ENCODE data around the gene TRABD2B. TPM values are rescaled to one million over a fixed set of nuclear protein-coding genes. Genes with fewer than 3 reads are reported as not detected.

Gene TRABD2B
- total RNA-seq, 1 donor from 2014 or later, result 0.64 TPM

DNA sequence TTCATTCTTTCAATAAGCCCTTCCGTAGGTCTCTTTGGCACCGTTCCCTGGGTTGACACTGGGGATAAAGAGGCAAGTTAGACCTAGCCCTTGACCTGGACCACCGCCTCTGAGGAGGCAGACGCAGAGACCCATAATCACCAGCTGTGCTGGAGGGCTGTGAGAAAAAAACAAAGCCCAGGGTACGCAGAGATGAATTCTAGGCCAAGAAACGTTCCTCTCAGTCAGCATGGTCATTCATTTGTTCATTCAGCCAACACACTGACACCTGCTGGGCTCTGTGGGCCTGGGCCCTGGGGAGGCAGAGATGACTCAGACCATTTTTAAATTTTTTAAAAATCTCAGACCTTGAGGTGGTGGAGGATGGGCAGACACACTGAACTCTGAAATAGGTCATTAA, 26.3 kb upstream of the TRABD2B start:
- Mint-ChIP-seq H3K27me3 (ENCODE audit: unreplicated experiment) (no peaks in the 10 kb centered on the region), H3K9me3 (ENCODE audit: unreplicated experiment) (no peaks in the 10 kb centered on the region), H3K4me3 (ENCODE audit: unreplicated experiment) (no peak overlapping the region), H3K27ac (ENCODE audit: unreplicated experiment) (no peak overlapping the region), H3K4me1 (ENCODE audit: low read depth, unreplicated experiment) (peaks cover 1% of the 10 kb centered on the region), H3K36me3 (ENCODE audit: unreplicated experiment) (no peaks in the 10 kb centered on the region)
- TF ChIP-seq, protein P1, sequence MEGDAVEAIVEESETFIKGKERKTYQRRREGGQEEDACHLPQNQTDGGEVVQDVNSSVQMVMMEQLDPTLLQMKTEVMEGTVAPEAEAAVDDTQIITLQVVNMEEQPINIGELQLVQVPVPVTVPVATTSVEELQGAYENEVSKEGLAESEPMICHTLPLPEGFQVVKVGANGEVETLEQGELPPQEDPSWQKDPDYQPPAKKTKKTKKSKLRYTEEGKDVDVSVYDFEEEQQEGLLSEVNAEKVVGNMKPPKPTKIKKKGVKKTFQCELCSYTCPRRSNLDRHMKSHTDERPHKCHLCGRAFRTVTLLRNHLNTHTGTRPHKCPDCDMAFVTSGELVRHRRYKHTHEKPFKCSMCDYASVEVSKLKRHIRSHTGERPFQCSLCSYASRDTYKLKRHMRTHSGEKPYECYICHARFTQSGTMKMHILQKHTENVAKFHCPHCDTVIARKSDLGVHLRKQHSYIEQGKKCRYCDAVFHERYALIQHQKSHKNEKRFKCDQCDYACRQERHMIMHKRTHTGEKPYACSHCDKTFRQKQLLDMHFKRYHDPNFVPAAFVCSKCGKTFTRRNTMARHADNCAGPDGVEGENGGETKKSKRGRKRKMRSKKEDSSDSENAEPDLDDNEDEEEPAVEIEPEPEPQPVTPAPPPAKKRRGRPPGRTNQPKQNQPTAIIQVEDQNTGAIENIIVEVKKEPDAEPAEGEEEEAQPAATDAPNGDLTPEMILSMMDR (IDR thresholded peaks at IDR 0.05; ENCODE audit: partially characterized antibody, unreplicated experiment), result no peak
- DNase-seq, result no peak

DNA sequence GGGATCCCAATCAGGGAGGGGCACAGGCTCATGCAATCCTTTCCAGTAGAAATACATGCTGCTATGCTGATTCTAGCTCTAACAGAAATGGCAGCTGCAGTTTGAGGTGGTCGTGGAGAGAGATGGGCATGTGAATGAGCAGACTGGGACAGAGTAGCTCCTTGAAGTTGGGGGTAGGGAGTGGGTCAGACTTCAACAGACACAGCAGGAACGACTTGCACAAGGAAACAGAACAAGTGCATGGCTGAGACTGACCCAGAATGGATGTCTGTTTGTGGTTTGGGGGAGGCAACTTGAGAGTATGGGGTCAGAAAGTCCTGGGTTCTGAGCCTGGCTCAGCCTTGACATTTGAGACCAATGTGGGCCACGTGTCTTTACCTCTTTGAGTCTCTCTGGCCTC, 25.1 kb upstream of the TRABD2B start:
- H3K4me1 Mint-ChIP-seq (ENCODE audit: low read depth, unreplicated experiment), result peaks cover 1% of the 10 kb centered on the region
- no peak overlapping the region for H3K4me3 Mint-ChIP-seq (ENCODE audit: unreplicated experiment)
- H3K9me3 Mint-ChIP-seq (ENCODE audit: unreplicated experiment), result no peaks in the 10 kb centered on the region
- TF ChIP-seq, protein P1 (IDR thresholded peaks at IDR 0.05; ENCODE audit: partially characterized antibody, unreplicated experiment), result no peak
- H3K27ac Mint-ChIP-seq (ENCODE audit: unreplicated experiment), result no peak overlapping the region
- H3K27me3 Mint-ChIP-seq (ENCODE audit: unreplicated experiment), result peaks cover 1% of the 10 kb centered on the region
- DNase-seq, result no peak
- no peaks in the 10 kb centered on the region for H3K36me3 Mint-ChIP-seq (ENCODE audit: unreplicated experiment)

DNA sequence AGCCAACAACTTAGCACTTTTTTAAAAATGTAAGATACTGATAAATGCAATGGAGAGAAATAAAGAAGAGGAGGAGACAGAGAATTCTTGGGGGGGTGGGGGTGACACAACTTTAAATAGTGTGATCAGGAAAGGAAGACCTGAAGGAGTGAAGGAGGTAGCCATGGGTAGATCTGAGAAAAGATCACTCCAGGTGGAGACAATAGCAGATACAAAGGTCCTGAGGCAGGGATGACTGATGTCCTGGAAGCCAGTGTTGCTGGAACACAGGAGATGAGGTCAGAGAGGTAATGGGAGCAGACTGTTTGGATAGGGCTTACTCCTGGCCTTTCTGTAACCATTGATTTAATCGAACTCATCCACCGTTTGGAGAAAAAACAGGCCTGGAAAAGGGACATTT, 24.6 kb upstream of the TRABD2B start:
- DNase-seq, result no peak
- H3K4me1 Mint-ChIP-seq (ENCODE audit: low read depth, unreplicated experiment), result peaks cover 1% of the 10 kb centered on the region
- H3K27ac Mint-ChIP-seq (ENCODE audit: unreplicated experiment), result no peak overlapping the region
- TF ChIP-seq, protein P1 (IDR thresholded peaks at IDR 0.05; ENCODE audit: partially characterized antibody, unreplicated experiment), result no peak
- H3K36me3 Mint-ChIP-seq (ENCODE audit: unreplicated experiment), result no peaks in the 10 kb centered on the region
- H3K9me3 Mint-ChIP-seq (ENCODE audit: unreplicated experiment), result no peaks in the 10 kb centered on the region
- H3K4me3 Mint-ChIP-seq (ENCODE audit: unreplicated experiment), result no peak overlapping the region
- peaks cover 3% of the 10 kb centered on the region for H3K27me3 Mint-ChIP-seq (ENCODE audit: unreplicated experiment)

DNA sequence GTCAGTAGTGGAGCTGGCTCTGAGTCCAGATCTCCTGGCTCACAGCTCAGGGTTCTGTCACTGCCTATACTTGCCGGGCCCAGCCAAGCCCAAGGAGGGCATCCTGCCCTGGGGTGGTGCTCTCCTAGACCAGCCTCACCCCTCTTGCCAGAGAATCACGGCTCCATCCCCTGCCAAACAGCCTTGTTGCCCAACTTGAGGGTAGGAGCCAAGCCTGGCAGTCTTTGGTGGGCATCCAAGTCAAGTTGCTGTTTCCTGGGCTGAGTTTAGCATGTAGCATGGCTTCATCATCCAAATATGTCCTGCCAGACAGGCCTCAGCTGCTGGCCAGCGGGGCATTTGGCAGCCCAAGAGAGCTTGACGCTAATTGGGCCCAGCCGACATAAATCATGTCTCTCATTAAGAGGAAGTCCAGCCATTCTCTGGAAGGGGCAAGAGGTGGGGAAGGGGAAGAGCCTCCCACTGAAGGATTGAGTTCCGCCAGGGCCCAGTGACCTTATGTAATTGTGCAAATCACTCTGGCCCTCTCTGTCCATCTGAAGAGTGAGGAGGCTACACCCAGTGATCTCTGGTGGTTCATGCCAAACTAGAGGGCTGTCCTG, 22.6 kb upstream of the TRABD2B start:
- H3K27me3 Mint-ChIP-seq (ENCODE audit: unreplicated experiment), result peaks cover 3% of the 10 kb centered on the region
- H3K4me3 Mint-ChIP-seq (ENCODE audit: unreplicated experiment), result no peak overlapping the region
- H3K36me3 Mint-ChIP-seq (ENCODE audit: unreplicated experiment), result no peaks in the 10 kb centered on the region
- H3K4me1 Mint-ChIP-seq (ENCODE audit: low read depth, unreplicated experiment), result no peaks in the 10 kb centered on the region
- TF ChIP-seq, protein P1 (IDR thresholded peaks at IDR 0.05; ENCODE audit: partially characterized antibody, unreplicated experiment), result no peak
- no peak for DNase-seq
- H3K9me3 Mint-ChIP-seq (ENCODE audit: unreplicated experiment), result no peaks in the 10 kb centered on the region
- H3K27ac Mint-ChIP-seq (ENCODE audit: unreplicated experiment), result no peak overlapping the region

DNA sequence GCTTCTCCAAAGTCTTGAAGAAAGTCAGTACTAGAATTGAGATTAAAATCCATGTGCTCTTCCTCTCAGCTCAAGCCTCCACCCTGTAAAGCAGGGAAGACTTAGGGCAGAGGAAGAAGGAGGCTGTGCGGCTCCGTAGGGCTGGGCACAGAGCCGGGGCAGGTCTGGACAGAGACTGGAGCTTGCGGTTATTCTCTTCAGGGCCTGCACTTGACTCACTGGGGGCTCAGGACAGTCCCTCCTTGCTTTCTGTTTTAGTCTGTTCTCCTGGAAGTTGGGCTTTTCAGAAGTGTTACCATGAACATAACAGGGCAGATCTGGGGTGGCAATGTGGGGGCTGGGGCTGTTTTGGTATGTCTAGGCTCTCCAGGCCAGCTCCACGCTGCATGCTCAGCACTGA, 21.6 kb upstream of the TRABD2B start:
- peaks cover 3% of the 10 kb centered on the region for H3K27me3 Mint-ChIP-seq (ENCODE audit: unreplicated experiment)
- DNase-seq, result no peak
- no peak overlapping the region for H3K4me3 Mint-ChIP-seq (ENCODE audit: unreplicated experiment)
- H3K9me3 Mint-ChIP-seq (ENCODE audit: unreplicated experiment), result peaks cover 2% of the 10 kb centered on the region
- H3K4me1 Mint-ChIP-seq (ENCODE audit: low read depth, unreplicated experiment), result no peaks in the 10 kb centered on the region
- TF ChIP-seq, protein P1 (IDR thresholded peaks at IDR 0.05; ENCODE audit: partially characterized antibody, unreplicated experiment), result no peak
- H3K27ac Mint-ChIP-seq (ENCODE audit: unreplicated experiment), result no peak overlapping the region
- no peaks in the 10 kb centered on the region for H3K36me3 Mint-ChIP-seq (ENCODE audit: unreplicated experiment)
